ENCODE results near the gene KERA. TPM values are rescaled to one million over a fixed set of nuclear protein-coding genes. Genes with fewer than 3 reads are reported as not detected.

The KERA gene
- total and polyA plus RNA-seq, 9 of the 15 experiments (the other 6 are each of a cell fraction or from before 2014, with no cell fraction given): not detected

GRCh38 chr12:91043408-91043807 lies 14.4 kb downstream of the KERA start (continued):
- TF ChIP-seq NR2C2 (CRISPR knock-in tag; IDR thresholded peaks at IDR 0.05) (no peak), NR2C2 (tag; IDR thresholded peaks at IDR 0.05) (peak; percentile 30; the same call in 1 of the 2 replicates), ZNF436 (CRISPR knock-in tag; IDR thresholded peaks at IDR 0.05) (no peak), ZFP36 (IDR thresholded peaks at IDR 0.05; ENCODE audit: low read depth, low read length, partially characterized antibody) (no peak), MAFG (tag; conservative IDR thresholded peaks at IDR 0.05) (no peak), SMAD1 (IDR thresholded peaks at IDR 0.05; ENCODE audit: low read depth, low read length, partially characterized antibody) (no peak), RBM25 (IDR thresholded peaks at IDR 0.05; ENCODE audit: low read depth, low read length, severe bottlenecking) (no peak), ZNF175 (CRISPR knock-in tag; IDR thresholded peaks at IDR 0.05; ENCODE audit: low read depth) (no peak)

DNA sequence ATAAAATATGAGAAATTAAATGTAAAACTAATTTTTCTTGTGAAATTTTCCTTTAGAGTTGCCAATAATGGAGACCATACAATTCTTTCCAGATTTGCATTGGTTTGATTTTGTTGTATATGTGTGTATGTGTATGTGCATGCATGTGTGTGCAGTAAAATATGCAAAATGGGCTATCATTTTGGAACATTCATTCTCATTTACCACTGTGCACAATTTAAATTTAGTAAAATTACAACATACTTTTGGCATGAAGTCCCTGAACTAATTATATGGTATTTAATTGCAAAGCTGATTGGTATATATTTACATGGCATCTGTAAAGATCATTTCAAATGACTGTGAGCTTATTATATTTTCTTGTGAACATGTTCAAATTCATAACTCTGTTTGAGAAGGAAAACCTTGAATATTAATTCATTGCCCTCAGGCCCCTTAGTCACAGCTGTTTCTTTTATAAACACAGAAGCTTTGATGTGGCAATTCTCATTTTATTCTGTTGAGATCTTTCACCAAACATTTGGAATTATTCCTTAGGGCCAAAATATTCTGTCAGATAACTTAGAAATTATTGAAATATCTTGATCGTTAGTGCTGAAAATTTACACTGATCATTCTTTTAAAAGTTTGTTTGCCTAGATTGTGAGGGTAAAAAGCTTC lies 17.6 kb downstream of the KERA start:
- DNase-seq (ENCODE audit: extremely low read depth in 1 of 4, low spot score in 3 of 4) (no peak), ATAC-seq (no peak), FAIRE-seq (no peak)
- in situ Hi-C loops (cut with MboI) (no loop called here), intact Hi-C loops (cut with micrococcal nuclease) (no loop called here)
- H3K9ac ChIP-seq (ENCODE audit: insufficient read depth in 1 of 2, low read depth in 2 of 2, low read length in 2 of 2): no peak overlapping the region
- H3K9me1 ChIP-seq (ENCODE audit: control insufficient read depth, insufficient read depth, low read length): no peaks in the 10 kb centered on the region
- WGBS (ENCODE audit: insufficient coverage, low coverage, missing lambda C conversion rate): 0% methylated on average over 1 of the region's 1 CpG
- no peaks in the 10 kb centered on the region for H3K9me3 ChIP-seq (replicated peaks; ENCODE audit: control insufficient read depth, insufficient read depth, low read depth, low read length)
- no peaks in the 10 kb centered on the region for H4K20me1 ChIP-seq (replicated peaks; ENCODE audit: control insufficient read depth, insufficient read depth, low read length)
- no peaks in the 10 kb centered on the region for H3K79me2 ChIP-seq (ENCODE audit: control insufficient read depth, insufficient read depth, low read length)
- H2AFZ ChIP-seq (ENCODE audit: low read depth, low read length): no peak overlapping the region
- H3K27me3 ChIP-seq (ENCODE audit: control insufficient read depth in 2 of 2, insufficient read depth in 2 of 2, low read length in 2 of 2): no peaks in the 10 kb centered on the region
- BruUV-seq (replicated peaks): no TSS peak
- ChIA-PET POLR2A (no interaction called here), CTCF (ENCODE audit: low intra/inter-chr PET ratio) (no interaction called here)
- no peaks in the 10 kb centered on the region for H3K4me1 ChIP-seq (replicated peaks in 1 of 2; ENCODE audit: control insufficient read depth in 2 of 2, insufficient read depth in 2 of 2, low read length in 2 of 2)
- no peak overlapping the region for H3K27ac ChIP-seq (ENCODE audit: extremely low read depth, low read depth, low read length)
- no peak overlapping the region for H3K4me2 ChIP-seq (ENCODE audit: insufficient read depth, low read length)
- no peak overlapping the region for H3K4me3 ChIP-seq
- H3K36me3 ChIP-seq (ENCODE audit: control insufficient read depth, insufficient read depth, low read length): no peaks in the 10 kb centered on the region
- TF ChIP-seq ZHX1 (conservative IDR thresholded peaks at IDR 0.05; ENCODE audit: low read length) (no peak), CEBPG (CRISPR knock-in tag; IDR thresholded peaks at IDR 0.05) (no peak), CEBPG (tag; conservative IDR thresholded peaks at IDR 0.05 in 1 of 2, IDR thresholded peaks at IDR 0.05 in 1 of 2) (no peak), ZBTB17 (CRISPR knock-in tag; IDR thresholded peaks at IDR 0.05) (no peak), ZNF444 (CRISPR knock-in tag; IDR thresholded peaks at IDR 0.05) (no peak), ZNF830 (CRISPR knock-in tag; IDR thresholded peaks at IDR 0.05) (no peak), ADNP (tag; IDR thresholded peaks at IDR 0.05) (no peak), CC2D1A (IDR thresholded peaks at IDR 0.05) (no peak), ZNF586 (CRISPR knock-in tag; conservative IDR thresholded peaks at IDR 0.05) (no peak)
- TF ChIP-seq, protein P1, sequence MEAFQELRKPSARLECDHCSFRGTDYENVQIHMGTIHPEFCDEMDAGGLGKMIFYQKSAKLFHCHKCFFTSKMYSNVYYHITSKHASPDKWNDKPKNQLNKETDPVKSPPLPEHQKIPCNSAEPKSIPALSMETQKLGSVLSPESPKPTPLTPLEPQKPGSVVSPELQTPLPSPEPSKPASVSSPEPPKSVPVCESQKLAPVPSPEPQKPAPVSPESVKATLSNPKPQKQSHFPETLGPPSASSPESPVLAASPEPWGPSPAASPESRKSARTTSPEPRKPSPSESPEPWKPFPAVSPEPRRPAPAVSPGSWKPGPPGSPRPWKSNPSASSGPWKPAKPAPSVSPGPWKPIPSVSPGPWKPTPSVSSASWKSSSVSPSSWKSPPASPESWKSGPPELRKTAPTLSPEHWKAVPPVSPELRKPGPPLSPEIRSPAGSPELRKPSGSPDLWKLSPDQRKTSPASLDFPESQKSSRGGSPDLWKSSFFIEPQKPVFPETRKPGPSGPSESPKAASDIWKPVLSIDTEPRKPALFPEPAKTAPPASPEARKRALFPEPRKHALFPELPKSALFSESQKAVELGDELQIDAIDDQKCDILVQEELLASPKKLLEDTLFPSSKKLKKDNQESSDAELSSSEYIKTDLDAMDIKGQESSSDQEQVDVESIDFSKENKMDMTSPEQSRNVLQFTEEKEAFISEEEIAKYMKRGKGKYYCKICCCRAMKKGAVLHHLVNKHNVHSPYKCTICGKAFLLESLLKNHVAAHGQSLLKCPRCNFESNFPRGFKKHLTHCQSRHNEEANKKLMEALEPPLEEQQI (IDR thresholded peaks at IDR 0.05): no peak
